CD4-positive, alpha-beta T cell (primary cell): ENCODE measurements around the gene PNMA8A. TPM values are rescaled to one million over a fixed set of nuclear protein-coding genes. Genes with fewer than 3 reads are reported as not detected.

Source experiments
- ATAC-seq: fragments of 200-7000 bp; cut with Tn5 transposase; one replicate; pipeline ENCODE4 v1.10.0; 2022; ENCODE audit warnings: mild to moderate bottlenecking; ENCODE audit not compliant: poor library complexity
- CTCF ChIA-PET: fragments of 350-600 bp; sonication (Branson Sonifier 250); formaldehyde crosslinking; loops from one replicate; lab custom pipeline; 2021; ENCODE audit warnings: antibody characterized with exemption, inconsistent platforms; lab: Charles Lee
- POLR2A ChIA-PET: fragments of 350-600 bp; sonication (Branson Sonifier 250); formaldehyde crosslinking; loops from one replicate; lab custom pipeline; 2021; ENCODE audit warnings: antibody characterized with exemption, inconsistent platforms; lab: Charles Lee
- DNase-seq, 14 experiments: peaks; one replicate each; pipeline ENCODE4 v3.0.0-alpha.2; 2013 to 2020; ENCODE audit warnings: mixed read lengths in 2 of 14
- H3K27ac ChIP-seq, 2 donors: one replicate each; pipeline versions ENCODE4 v1.5.1 to v1.7.0; 2013; ENCODE audit warnings: low read length in 2 of 2, low read depth in 1 of 2, mild to moderate bottlenecking in 1 of 2
- H3K27me3 ChIP-seq, 2 experiments: 1 replicate in 1 of 2; 2 replicates in 1 of 2; pipeline versions ENCODE4 v1.6.1 to v1.7.0; 2013; ENCODE audit warnings: low read length in 2 of 2, control low read depth in 1 of 2, mild to moderate bottlenecking in 1 of 2, moderate library complexity in 1 of 2; ENCODE audit not compliant: insufficient read depth in 2 of 2, control insufficient read depth in 1 of 2
- H3K36me3 ChIP-seq: one replicate; pipeline ENCODE4 v1.6.1; 2013; ENCODE audit warnings: low read length, control low read depth; ENCODE audit not compliant: insufficient read depth
- H3K4me1 ChIP-seq: one replicate; pipeline ENCODE4 v1.6.1; 2013; ENCODE audit warnings: low read length, control low read depth; ENCODE audit not compliant: insufficient read depth
- H3K4me3 ChIP-seq: one replicate; pipeline ENCODE4 v1.5.1; 2013; ENCODE audit warnings: mild to moderate bottlenecking, low read length, moderate library complexity
- H3K9me3 ChIP-seq, 2 experiments: 1 replicate in 1 of 2; 2 replicates in 1 of 2; pipeline versions ENCODE4 v1.6.1 to v1.7.0; 2013; ENCODE audit warnings: low read length in 2 of 2, mild to moderate bottlenecking in 2 of 2, control low read depth in 1 of 2, moderate library complexity in 1 of 2; ENCODE audit not compliant: control insufficient read depth in 1 of 2, insufficient read depth in 1 of 2
- H3K27ac Mint-ChIP-seq: one replicate; pipeline ENCODE4 v1.8.0; 2020; ENCODE audit warnings: mixed read lengths
- H3K27me3 Mint-ChIP-seq: one replicate; pipeline ENCODE4 v1.8.0; 2021; ENCODE audit warnings: mixed read lengths
- H3K36me3 Mint-ChIP-seq: one replicate; pipeline ENCODE4 v1.8.0; 2021; ENCODE audit warnings: low read depth, mixed read lengths
- H3K4me1 Mint-ChIP-seq: one replicate; pipeline ENCODE4 v1.8.0; 2021; ENCODE audit warnings: low read depth, mixed read lengths
- H3K4me3 Mint-ChIP-seq: one replicate; pipeline ENCODE4 v1.8.0; 2020; ENCODE audit warnings: mild to moderate bottlenecking, mixed read lengths
- H3K9me3 Mint-ChIP-seq: one replicate; pipeline ENCODE4 v1.8.0; 2020; ENCODE audit warnings: mixed read lengths
- CTCF ChIP-seq: fragments of 200-600 bp; IDR thresholded peaks from one replicate; pipeline ENCODE4 v1.8.0; 2022; ENCODE audit warnings: antibody characterized with exemption, mild to moderate bottlenecking
- intact Hi-C, 2 experiments: fragments of 100-400 bp; cut with DNase I in 1 of 2; cut with micrococcal nuclease in 1 of 2; formaldehyde crosslinking; loops; one replicate each; pipeline versions ENCODE4 v1.15.1 to v1.9.0; 2023 to 2025; cut with DNase I, micrococcal nuclease
- total RNA-seq, 174 experiments: library from RNA in 2 of 174; stranded (reverse) in 2 of 174; gene quantifications; one replicate each; pipeline ENCODE4 v1.2.3 and lab custom pipeline; 2021 to 2026

Gene PNMA8A
- total RNA-seq, 2 experiments from 2014 or later: not detected

GRCh38 chr19:46447824-46448223 lies 23.5 kb downstream of the PNMA8A start:
- ChIA-PET POLR2A (no interaction called here), CTCF (no interaction called here)
- no peak overlapping the region for H3K4me3 ChIP-seq
- Mint-ChIP-seq H3K27me3 (peaks cover 43% of the 10 kb centered on the region), H3K27ac (no peak overlapping the region), H3K36me3 (no peaks in the 10 kb centered on the region), H3K4me1 (no peaks in the 10 kb centered on the region), H3K9me3 (peaks cover 7% of the 10 kb centered on the region), H3K4me3 (no peak overlapping the region)
- H3K36me3 ChIP-seq: no peaks in the 10 kb centered on the region
- H3K27ac ChIP-seq: no peak overlapping the region
- intact Hi-C loops: no loop called here
- H3K9me3 ChIP-seq: peaks cover 5 to 7% of the 10 kb centered on the region in 2 experiments
- DNase-seq (no peak), ATAC-seq (no peak)
- no peaks in the 10 kb centered on the region for H3K4me1 ChIP-seq
- TF ChIP-seq CTCF: no peak
- H3K27me3 ChIP-seq: no peaks in the 10 kb centered on the region

- Mint-ChIP-seq H3K36me3 (no peaks in the 10 kb centered on the region), H3K4me3 (no peak overlapping the region), H3K4me1 (no peaks in the 10 kb centered on the region), H3K9me3 (peaks cover 7% of the 10 kb centered on the region), H3K27ac (no peak overlapping the region), H3K27me3 (peaks cover 38% of the 10 kb centered on the region)
- intact Hi-C loops: no loop called here
- CTCF ChIA-PET: no interaction called here
- H3K36me3 ChIP-seq: no peaks in the 10 kb centered on the region
- DNase-seq (no peak), ATAC-seq (no peak)
- POLR2A ChIA-PET: no interaction called here
- H3K27ac ChIP-seq: no peak overlapping the region
- peaks cover 5 to 7% of the 10 kb centered on the region in 2 experiments for H3K9me3 ChIP-seq
- H3K4me1 ChIP-seq: no peaks in the 10 kb centered on the region
- H3K4me3 ChIP-seq: no peak overlapping the region
- no peaks in the 10 kb centered on the region for H3K27me3 ChIP-seq
- TF ChIP-seq CTCF: no peak
Observed at GRCh38 chr19:46447006-46447405, 24.4 kb downstream of the PNMA8A start.

GRCh38 chr19:46446021-46446420 lies 25.3 kb downstream of the PNMA8A start:
- H3K27ac Mint-ChIP-seq: no peak overlapping the region
- POLR2A ChIA-PET: no interaction called here
- no peaks in the 10 kb centered on the region for H3K36me3 ChIP-seq
- H3K9me3 ChIP-seq: peaks cover 5 to 7% of the 10 kb centered on the region in 2 experiments
- CTCF ChIA-PET: no interaction called here
- H3K27me3 ChIP-seq: no peaks in the 10 kb centered on the region
- ATAC-seq: no peak
- H3K9me3 Mint-ChIP-seq: peaks cover 7% of the 10 kb centered on the region
- TF ChIP-seq CTCF: no peak
- H3K27me3 Mint-ChIP-seq: peaks cover 28% of the 10 kb centered on the region
- no peaks in the 10 kb centered on the region for H3K4me1 Mint-ChIP-seq
- H3K4me1 ChIP-seq: no peaks in the 10 kb centered on the region
- DNase-seq: no peak
- H3K4me3 ChIP-seq: no peak overlapping the region
- no peak overlapping the region for H3K4me3 Mint-ChIP-seq
- no peaks in the 10 kb centered on the region for H3K36me3 Mint-ChIP-seq
- intact Hi-C loops: no loop called here
- H3K27ac ChIP-seq: no peak overlapping the region
